ENCODE data around the gene ZNF138. TPM values are rescaled to one million over a fixed set of nuclear protein-coding genes. Genes with fewer than 3 reads are reported as not detected.
"Not testable (repeated sequence)": the region's sequence is repeated elsewhere in the genome, so short reads cannot be mapped to it uniquely, and the experiment has no call there.

The ZNF138 gene
- total RNA-seq, 1 experiment from 2014 or later = 25.6 TPM

DNA sequence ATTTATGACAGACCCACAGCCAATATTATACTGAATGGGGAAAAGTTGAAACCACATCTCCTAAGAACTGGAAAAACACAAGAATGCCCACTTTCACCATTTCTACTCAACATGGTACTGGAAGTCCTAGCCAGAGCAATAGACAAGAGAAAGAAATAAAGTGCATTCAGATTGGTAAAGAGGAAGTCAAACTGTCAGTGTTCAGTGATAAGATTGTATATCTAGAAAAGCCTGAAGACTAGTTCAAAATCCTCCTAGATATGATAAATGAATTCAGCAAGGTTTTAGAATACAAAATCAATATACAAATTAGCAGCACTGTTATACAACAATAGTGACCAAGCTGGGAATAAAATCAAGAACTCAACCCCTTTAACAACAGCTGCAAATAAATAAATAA lies 6.9 kb upstream of the ZNF138 start:
- Histone ChIP-seq H3K4me2 (ENCODE audit: insufficient read depth, insufficient read length, low read length) (no peak overlapping the region), H2AK5ac (ENCODE audit: insufficient read length, low read length) (no peak overlapping the region), H3K18ac (ENCODE audit: insufficient read length, low read depth, low read length) (no peak overlapping the region), H4K20me1 (ENCODE audit: control insufficient read depth, insufficient read depth, insufficient read length) (no peaks in the 10 kb centered on the region), H2BK15ac (ENCODE audit: low read depth, low read length) (no peak overlapping the region), H3K9ac (ENCODE audit: extremely low read depth, insufficient read length, low read length) (no peak overlapping the region), H3K14ac (ENCODE audit: insufficient read depth, low read length) (no peak overlapping the region), H3K56ac (ENCODE audit: insufficient read length, low read depth, low read length) (no peak overlapping the region), H3K79me1 (ENCODE audit: insufficient read depth, low read depth, low read length, poor library complexity, severe bottlenecking) (no peaks in the 10 kb centered on the region), H2BK5ac (ENCODE audit: insufficient read length, low read length) (no peak overlapping the region), H3T11ph (ENCODE audit: low read length) (no peak overlapping the region), H3K4ac (ENCODE audit: low read depth, low read length) (no peak overlapping the region), H3K23me2 (ENCODE audit: insufficient read length, low read depth, low read length, poor library complexity, severe bottlenecking) (no peaks in the 10 kb centered on the region), H3K4me1 (ENCODE audit: insufficient read depth, low read length) (no peaks in the 10 kb centered on the region), H2BK12ac (ENCODE audit: insufficient read length, low read depth, low read length) (no peak overlapping the region), H3K79me2 (ENCODE audit: insufficient read depth, low read length) (no peaks in the 10 kb centered on the region), H4K91ac (ENCODE audit: insufficient read length, low read depth, low read length) (no peak overlapping the region), H4K8ac (replicated peaks; ENCODE audit: insufficient read length, low read depth, low read length) (no peak overlapping the region), H2AFZ (ENCODE audit: low read length) (no peak overlapping the region), H3K9me3 (ENCODE audit: control insufficient read depth, low read depth, low read length) (no peaks in the 10 kb centered on the region), H3K23ac (ENCODE audit: insufficient read length, low read depth, low read length) (no peak overlapping the region), H4K5ac (ENCODE audit: insufficient read length, low read depth, low read length) (no peak overlapping the region), H3K27ac (ENCODE audit: insufficient read length, low read depth, low read length) (no peak overlapping the region), H2BK120ac (ENCODE audit: low read depth, low read length, poor library complexity, severe bottlenecking) (no peak overlapping the region), H3K27me3 (ENCODE audit: insufficient read depth, low read length) (no peaks in the 10 kb centered on the region), H2BK20ac (ENCODE audit: low read depth, low read length, poor library complexity, severe bottlenecking) (no peak overlapping the region)
- Mint-ChIP-seq H3K27ac (no peak overlapping the region), H3K9me3 (peaks cover 60 to 66% of the 10 kb centered on the region in 2 experiments), H3K27me3 (ENCODE audit: low read depth) (peaks cover 3% of the 10 kb centered on the region; the same call in 1 of the 2 replicates), H3K4me1 (peaks cover 2 to 5% of the 10 kb centered on the region in 2 experiments), H3K36me3 (ENCODE audit: insufficient read depth in 1 of 3, low read depth in 3 of 3) (peaks cover 3 to 6% (median 3%) of the 10 kb centered on the region in 3 experiments; a peak in 4 of 7 replicates), H3K4me3 (no peak overlapping the region)
- TF ChIP-seq, protein P1, sequence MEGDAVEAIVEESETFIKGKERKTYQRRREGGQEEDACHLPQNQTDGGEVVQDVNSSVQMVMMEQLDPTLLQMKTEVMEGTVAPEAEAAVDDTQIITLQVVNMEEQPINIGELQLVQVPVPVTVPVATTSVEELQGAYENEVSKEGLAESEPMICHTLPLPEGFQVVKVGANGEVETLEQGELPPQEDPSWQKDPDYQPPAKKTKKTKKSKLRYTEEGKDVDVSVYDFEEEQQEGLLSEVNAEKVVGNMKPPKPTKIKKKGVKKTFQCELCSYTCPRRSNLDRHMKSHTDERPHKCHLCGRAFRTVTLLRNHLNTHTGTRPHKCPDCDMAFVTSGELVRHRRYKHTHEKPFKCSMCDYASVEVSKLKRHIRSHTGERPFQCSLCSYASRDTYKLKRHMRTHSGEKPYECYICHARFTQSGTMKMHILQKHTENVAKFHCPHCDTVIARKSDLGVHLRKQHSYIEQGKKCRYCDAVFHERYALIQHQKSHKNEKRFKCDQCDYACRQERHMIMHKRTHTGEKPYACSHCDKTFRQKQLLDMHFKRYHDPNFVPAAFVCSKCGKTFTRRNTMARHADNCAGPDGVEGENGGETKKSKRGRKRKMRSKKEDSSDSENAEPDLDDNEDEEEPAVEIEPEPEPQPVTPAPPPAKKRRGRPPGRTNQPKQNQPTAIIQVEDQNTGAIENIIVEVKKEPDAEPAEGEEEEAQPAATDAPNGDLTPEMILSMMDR (conservative IDR thresholded peaks at IDR 0.05) = no peak
- no peak for DNase-seq

DNA sequence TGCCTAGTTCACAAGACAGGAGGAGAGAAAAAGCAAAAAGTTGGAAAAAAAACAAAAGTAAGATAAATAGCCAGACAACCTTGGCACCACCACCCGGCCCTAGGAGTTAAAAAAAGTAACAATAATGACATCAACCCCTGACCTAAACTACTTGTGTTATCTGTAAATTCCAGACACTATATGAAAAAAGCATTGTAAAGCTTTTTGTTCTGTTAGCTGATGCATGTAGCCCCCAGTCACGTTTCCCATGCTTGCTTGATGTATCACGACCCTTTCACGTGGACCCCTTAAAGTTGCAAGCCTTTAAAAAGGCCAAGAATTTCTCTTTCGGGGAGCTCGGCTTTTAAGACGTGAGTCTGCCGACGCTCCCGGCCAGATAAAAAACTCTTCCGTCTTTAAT lies 5.0 kb upstream of the ZNF138 start:
- not testable (repeated sequence) for H2BK120ac ChIP-seq (ENCODE audit: low read depth, low read length, poor library complexity, severe bottlenecking); H2BK12ac ChIP-seq (ENCODE audit: insufficient read length, low read depth, low read length); H4K8ac ChIP-seq (replicated peaks; ENCODE audit: insufficient read length, low read depth, low read length); H3K4me3 Mint-ChIP-seq; H2AK5ac ChIP-seq (ENCODE audit: insufficient read length, low read length); H3K14ac ChIP-seq (ENCODE audit: insufficient read depth, low read length); H3K4me1 Mint-ChIP-seq; H3K79me1 ChIP-seq (ENCODE audit: insufficient read depth, low read depth, low read length, poor library complexity, severe bottlenecking); H3K79me2 ChIP-seq (ENCODE audit: insufficient read depth, low read length); H3K4ac ChIP-seq (ENCODE audit: low read depth, low read length); H4K5ac ChIP-seq (ENCODE audit: insufficient read length, low read depth, low read length); H3K9ac ChIP-seq (ENCODE audit: extremely low read depth, insufficient read length, low read length); H3K23me2 ChIP-seq (ENCODE audit: insufficient read length, low read depth, low read length, poor library complexity, severe bottlenecking); H4K20me1 ChIP-seq (ENCODE audit: control insufficient read depth, insufficient read depth, insufficient read length); H3K18ac ChIP-seq (ENCODE audit: insufficient read length, low read depth, low read length); H3K56ac ChIP-seq (ENCODE audit: insufficient read length, low read depth, low read length); H3K27ac ChIP-seq (ENCODE audit: insufficient read length, low read depth, low read length); H3K36me3 Mint-ChIP-seq (ENCODE audit: insufficient read depth in 1 of 3, low read depth in 3 of 3); H2BK20ac ChIP-seq (ENCODE audit: low read depth, low read length, poor library complexity, severe bottlenecking); H3K27me3 ChIP-seq (ENCODE audit: insufficient read depth, low read length); DNase-seq; H2AFZ ChIP-seq (ENCODE audit: low read length); H3K27me3 Mint-ChIP-seq (ENCODE audit: low read depth); H4K91ac ChIP-seq (ENCODE audit: insufficient read length, low read depth, low read length); H2BK5ac ChIP-seq (ENCODE audit: insufficient read length, low read length); H3K9me3 ChIP-seq (ENCODE audit: control insufficient read depth, low read depth, low read length); H3K4me2 ChIP-seq (ENCODE audit: insufficient read depth, insufficient read length, low read length); H3T11ph ChIP-seq (ENCODE audit: low read length); H3K4me1 ChIP-seq (ENCODE audit: insufficient read depth, low read length); H2BK15ac ChIP-seq (ENCODE audit: low read depth, low read length); H3K23ac ChIP-seq (ENCODE audit: insufficient read length, low read depth, low read length); H3K27ac Mint-ChIP-seq
- WGBS (ENCODE audit: extremely low coverage, insufficient read length, low lambda C conversion rate) = no CpG with 5 or more reads among the region's 11 CpGs
- peaks cover 50 to 55% of the 10 kb centered on the region in 2 experiments for H3K9me3 Mint-ChIP-seq

Measured in H9 (cell line).